H1 (cell line): ENCODE data around the gene ZNF646. TPM values are rescaled to one million over a fixed set of nuclear protein-coding genes. Genes with fewer than 3 reads are reported as not detected.

ENCODE experiments used
- ATF2 ChIP-seq: IDR thresholded peaks from 2 replicates; pipeline ENCODE4 v1.6.1; 2012; ENCODE audit warnings: low read length, inconsistent platforms
- BCL11A ChIP-seq, 2 experiments: IDR thresholded peaks; one replicate each; pipeline ENCODE4 v1.6.1; 2011; ENCODE audit warnings: low read depth in 2 of 2, low read length in 2 of 2, mild to moderate bottlenecking in 2 of 2
- CBX8 ChIP-seq: fragments of 300-800, 300-1000 bp; sonication (generic); IDR thresholded peaks from 2 replicates; pipeline ENCODE4 v1.7.1; 2016; ENCODE audit warnings: low read depth, low read length, borderline replicate concordance
- CHD1 ChIP-seq: IDR thresholded peaks from 2 replicates; pipeline ENCODE4 v1.6.1; 2012; ENCODE audit warnings: low read depth, low read length, improper control_type of control experiment
- CHD7 ChIP-seq: fragments of 300-600 bp; sonication (generic); IDR thresholded peaks from 2 replicates; pipeline ENCODE4 v1.7.1; 2012; ENCODE audit warnings: low read length, moderate library complexity, mild to moderate bottlenecking, inconsistent platforms; ENCODE audit not compliant: insufficient replicate concordance
- GABPA ChIP-seq: IDR thresholded peaks from 2 replicates; pipeline ENCODE4 v1.6.1; 2011; ENCODE audit warnings: mild to moderate bottlenecking, low read length, moderate library complexity, borderline replicate concordance; ENCODE audit not compliant: insufficient read depth
- GTF2F1 ChIP-seq: IDR thresholded peaks from 2 replicates; pipeline ENCODE4 v1.6.1; 2012; ENCODE audit warnings: low read depth, low read length, improper control_type of control experiment, borderline replicate concordance
- JUN ChIP-seq: IDR thresholded peaks from 2 replicates; pipeline ENCODE4 v1.6.1; 2011; ENCODE audit warnings: low read depth, mild to moderate bottlenecking, improper control_type of control experiment, low read length
- polyA plus RNA-seq, 7 experiments: library from polyadenylated mRNA; depleted of rRNA in 3 of 7; stranded (reverse) in 5 of 7; unstranded in 2 of 7; fragments of >200 nt in 5 of 7; fragments of 200-250 nt in 2 of 7; gene quantifications; 1 replicate in 5 of 7; 2 replicates in 1 of 7; 4 replicates in 1 of 7; pipeline versions ENCODE4 v1.2.1 to v1.2.3, GENCODE V29; 2011 to 2013; ENCODE audit warnings: missing spikeins in 2 of 7, mixed read lengths in 2 of 7
- total RNA-seq: library from RNA; stranded (reverse); fragmentation: NEBNext Ultra II Directional; extraction: Animal tissue kit (Norgen Biotek cat#: 25700); gene quantifications from 2 replicates; pipeline ENCODE4 v1.2.1, GENCODE V29; 2021

Gene ZNF646
- total and polyA plus RNA-seq, 2 of the 8 experiments (the other 6 are each of a cell fraction or from before 2014, with no cell fraction given), result 6.5 to 25.0 TPM

- TF ChIP-seq CBX8 (no peak), GABPA (peak; percentile 93), CHD1 (no peak), ATF2 (no peak; the same call in 1 of the 2 replicates), JUN (no peak), BCL11A (IDR thresholded peaks at IDR 0.05; ENCODE audit: low read depth in 2 of 2, low read length in 2 of 2) (no peak), GTF2F1 (no peak), CHD7 (no peak)
These were observed 43.4 kb downstream of the ZNF646 start, which contains the start of gene KAT8 (continued) for GRCh38 chr16:31117384-31118222.
